Right ventricle myocardium superior (tissue), 1 donor: ENCODE results near the gene SLC27A2. TPM values are rescaled to one million over a fixed set of nuclear protein-coding genes. Genes with fewer than 3 reads are reported as not detected.
"Not testable (repeated sequence)": the region's sequence is repeated elsewhere in the genome, so short reads cannot be mapped to it uniquely, and the experiment has no call there.

ENCODE experiments used
- ATAC-seq: fragments of 200-7000 bp; cut with Tn5 transposase; one replicate; pipeline ENCODE4 v1.9.1; 2020; ENCODE audit warnings: mild to moderate bottlenecking; ENCODE audit not compliant: poor library complexity
- DNase-seq: peaks from one replicate; pipeline ENCODE4 v3.0.0-alpha.2; 2020
- intact Hi-C: fragments of 100-400 bp; cut with DNase I; formaldehyde crosslinking; loops from one replicate; pipeline ENCODE4 v1.11.2; 2022
- total RNA-seq: library from RNA; stranded (reverse); fragmentation: NEBNext Ultra II Directional; extraction: Animal tissue kit (Norgen Biotek cat#: 25700); gene quantifications from one replicate; pipeline ENCODE4 v1.2.1, GENCODE V29; 2021
- donor health status: DM: no; HTN: yes; CAD: no; lungs with severe emphysema.

The SLC27A2 gene
- total RNA-seq, 1 donor from 2014 or later: 0.24 TPM

DNA sequence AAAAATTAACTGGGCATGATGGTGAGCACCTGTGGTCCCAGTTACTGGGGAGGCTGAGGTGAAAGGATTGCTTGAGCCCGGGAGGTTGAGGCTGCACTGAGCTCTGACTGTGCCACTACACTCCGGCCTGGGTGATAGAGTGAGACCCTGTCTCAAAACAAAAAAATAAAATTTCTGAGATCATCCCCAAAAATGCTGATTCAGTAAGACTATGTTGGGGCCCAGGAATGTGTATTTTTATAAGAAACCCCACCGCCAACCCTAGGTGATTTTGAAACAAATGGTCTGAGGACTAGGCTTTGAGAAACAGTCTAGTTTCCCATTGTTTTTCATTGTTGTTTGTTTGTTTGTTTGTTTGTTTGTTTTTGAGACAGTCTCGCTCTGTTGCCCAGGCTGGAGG is 4.1 kb downstream of the SLC27A2 start:
- ATAC-seq (no peak), DNase-seq (no peak)
- intact Hi-C loops: no loop called here

DNA sequence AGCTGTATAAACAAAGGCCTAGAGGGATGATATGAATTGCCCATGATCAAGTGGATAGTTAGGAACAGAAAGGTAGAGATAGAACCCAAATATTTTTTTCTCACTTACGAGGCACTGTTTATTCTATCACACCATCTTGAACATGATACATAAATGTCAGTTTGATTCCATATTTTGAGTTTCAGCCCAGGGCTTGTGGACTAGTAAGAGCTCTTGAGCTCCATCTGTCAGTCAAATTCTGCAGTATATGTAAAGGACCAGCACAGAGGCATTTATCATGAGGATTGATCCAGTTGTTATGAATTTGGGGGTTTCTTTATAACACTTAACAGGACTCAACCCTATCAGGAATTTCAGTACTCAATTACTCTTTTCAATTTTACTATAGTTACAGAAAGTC is 4.8 kb downstream of the SLC27A2 start:
- DNase-seq (no peak), ATAC-seq (no peak)
- intact Hi-C loops: no loop called here

DNA sequence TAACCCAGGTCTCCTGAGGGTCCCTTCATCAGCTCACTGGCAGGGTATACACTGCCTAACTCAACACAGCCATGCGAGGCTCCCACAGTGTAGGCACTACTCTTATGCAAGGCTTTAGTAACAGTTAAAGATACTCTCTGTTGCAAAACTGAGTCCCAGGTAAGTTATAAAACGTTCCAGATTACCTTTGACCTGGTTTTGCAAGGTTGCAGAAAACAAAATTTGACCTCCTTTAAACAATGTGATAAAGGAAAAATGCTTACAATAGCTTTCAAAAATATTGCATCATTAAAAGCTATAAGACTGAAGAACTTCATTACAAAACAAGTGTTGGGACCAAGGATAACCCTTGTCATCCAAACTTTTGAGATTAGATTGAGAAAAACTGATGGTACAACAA is 5.5 kb downstream of the SLC27A2 start:
- no peak for DNase-seq
- no peak for ATAC-seq

DNA sequence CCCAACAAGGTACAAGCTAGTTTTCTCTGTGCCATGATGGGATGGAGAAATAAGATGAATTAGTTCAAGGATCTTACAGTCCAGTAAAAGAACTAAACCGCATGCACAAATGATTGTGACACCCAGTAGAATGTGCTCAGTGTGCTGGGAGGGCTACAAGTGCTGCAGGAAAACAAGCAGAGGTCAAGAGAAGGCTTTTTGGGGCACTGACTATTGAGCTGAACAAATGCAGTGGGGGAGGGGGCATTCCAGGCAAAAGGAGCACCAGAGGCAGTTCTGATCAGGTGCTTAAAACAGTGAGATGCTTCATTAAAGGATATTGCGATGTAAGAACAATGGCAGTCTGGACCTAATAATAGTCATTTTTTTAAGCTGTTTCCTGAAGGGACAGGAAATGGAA is 6.0 kb downstream of the SLC27A2 start:
- intact Hi-C loops: no loop called here
- DNase-seq: no peak
- no peak for ATAC-seq

More for the DNA sequence above, 5.5 kb downstream of the SLC27A2 start:
- intact Hi-C loops: no loop called here

DNA sequence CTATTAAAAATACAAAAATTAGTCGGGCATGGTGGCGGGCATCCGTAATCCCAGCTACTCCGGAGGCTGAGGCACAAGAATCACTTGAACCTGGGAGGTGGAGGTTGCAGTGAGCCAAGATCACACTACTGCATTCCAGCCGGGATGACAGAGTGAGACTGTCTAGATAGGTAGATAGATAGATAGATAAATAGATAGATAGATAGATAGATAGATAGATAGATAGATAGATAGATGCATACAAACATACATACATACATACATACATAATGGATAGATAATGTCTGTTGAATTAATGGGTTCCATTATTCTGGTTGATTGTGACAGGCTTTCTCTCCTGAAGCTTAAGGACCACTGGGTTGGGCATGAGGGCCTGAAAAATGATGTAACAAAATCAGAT is 6.8 kb downstream of the SLC27A2 start:
- ATAC-seq, intact Hi-C loops, DNase-seq: not testable (repeated sequence)

DNA sequence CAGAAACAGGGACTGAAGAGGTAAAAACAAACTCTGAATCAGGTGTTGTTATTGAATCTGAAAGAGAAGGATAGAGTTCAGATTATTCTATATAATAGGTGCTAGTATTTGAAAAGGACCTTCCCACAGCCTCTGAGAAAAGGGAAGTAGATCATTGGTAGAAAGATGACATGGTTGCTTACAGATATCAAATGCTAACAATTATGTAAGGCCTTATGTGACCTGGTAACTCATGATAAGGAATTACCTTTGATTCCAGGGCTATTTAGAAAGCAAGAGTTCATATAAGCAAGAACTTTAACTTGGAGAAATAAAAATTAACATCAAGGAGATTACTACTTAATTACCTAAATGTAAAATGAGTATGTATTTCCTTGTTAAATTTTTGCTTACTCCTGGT is 7.6 kb downstream of the SLC27A2 start:
- intact Hi-C loops: no loop called here
- DNase-seq (no peak), ATAC-seq (no peak)

DNA sequence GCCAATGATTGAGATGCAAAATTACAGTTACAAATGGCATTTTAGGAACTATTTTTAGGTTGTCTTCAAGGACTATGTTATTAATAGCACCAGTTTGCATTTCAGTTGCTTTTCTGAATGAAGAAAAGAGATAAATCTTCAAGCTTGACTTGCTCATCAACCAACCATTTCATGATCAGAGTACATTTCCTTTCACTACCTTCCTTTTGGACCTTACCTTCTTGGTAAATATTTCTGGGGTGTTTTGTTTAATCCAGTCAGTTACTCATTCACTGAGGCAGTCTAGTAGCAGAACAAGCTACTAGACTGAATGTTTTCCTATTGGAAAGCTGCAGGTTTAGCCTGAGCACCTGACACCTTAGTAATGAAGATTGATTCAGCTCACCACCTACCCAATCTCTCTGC is 8.2 kb downstream of the SLC27A2 start:
- DNase-seq: no peak
- ATAC-seq: no peak
- intact Hi-C loops: no loop called here

DNA sequence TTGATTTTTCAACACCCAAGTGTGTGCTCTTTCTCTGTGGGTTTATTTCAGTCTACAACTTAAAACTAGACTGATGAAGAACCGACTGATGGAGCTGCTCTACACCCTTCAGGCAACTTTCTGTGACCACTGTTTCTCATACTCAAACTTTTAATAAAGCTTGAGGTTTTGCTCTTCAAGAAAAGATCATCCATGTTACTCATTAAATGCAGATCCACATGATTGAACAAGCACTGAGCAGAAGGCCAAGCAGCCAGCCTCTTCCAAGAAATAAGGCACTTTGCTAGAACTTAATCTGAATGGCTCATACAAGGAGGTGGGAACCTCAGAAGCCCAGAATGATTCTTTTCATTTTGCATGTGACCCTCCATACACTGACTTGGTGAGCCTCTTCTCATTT is 8.7 kb downstream of the SLC27A2 start:
- no peak for ATAC-seq
- no peak for DNase-seq
- intact Hi-C loops: no loop called here

DNA sequence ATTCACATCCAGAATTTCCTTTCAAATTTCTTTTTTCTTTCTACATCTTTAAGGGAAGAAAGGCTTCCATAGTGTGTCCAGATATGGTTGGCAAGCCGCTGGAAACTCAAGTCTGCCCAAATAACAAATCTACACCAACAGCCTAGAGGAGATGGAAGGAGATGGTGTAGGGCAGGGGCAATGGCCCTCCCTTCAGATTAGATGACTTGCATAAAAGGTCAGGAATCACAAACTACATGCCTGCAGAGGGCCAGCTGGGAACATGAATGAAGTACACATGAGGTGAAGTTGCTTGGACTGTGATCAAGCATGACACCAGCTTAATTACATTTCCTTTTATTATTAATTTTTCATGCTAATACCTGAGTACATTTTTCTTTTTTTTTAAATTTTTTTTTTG is 10.2 kb downstream of the SLC27A2 start:
- DNase-seq (no peak), ATAC-seq (no peak)
- intact Hi-C loops: no loop called here

DNA sequence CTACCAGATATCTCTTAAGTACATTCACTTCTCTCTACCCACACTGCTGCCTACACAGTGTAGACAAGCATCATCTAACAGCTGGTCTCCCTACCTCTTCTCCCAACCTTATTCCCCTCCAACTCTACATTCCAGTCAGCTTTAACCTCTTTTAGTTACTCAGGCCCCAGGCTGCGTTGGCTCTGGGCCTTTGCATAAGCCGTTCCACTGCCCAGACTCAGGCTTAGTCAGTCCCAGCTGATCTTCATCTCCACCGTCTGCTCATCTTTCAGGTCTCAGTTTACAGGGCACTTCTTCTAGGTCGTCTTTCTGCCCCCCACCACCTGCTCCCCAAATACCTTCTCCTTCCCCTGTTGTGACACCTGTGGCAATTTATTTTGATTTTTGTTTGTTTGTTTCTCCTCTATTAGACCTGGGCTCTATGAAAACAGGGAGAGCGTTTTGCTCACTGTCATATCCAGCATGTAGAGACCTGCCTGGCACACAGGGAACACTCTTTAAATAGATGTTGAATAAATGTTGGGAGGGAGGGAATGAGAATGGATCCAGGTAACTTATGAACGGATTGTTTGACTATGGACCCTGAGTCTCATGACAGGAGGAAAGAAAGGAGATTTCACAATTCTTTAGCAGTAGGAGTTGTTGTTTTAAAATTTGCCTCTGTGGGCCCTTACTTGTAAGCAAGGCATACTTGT is 11.1 kb downstream of the SLC27A2 start:
- no peak for DNase-seq
- ATAC-seq: no peak
- intact Hi-C loops: no loop called here

DNA sequence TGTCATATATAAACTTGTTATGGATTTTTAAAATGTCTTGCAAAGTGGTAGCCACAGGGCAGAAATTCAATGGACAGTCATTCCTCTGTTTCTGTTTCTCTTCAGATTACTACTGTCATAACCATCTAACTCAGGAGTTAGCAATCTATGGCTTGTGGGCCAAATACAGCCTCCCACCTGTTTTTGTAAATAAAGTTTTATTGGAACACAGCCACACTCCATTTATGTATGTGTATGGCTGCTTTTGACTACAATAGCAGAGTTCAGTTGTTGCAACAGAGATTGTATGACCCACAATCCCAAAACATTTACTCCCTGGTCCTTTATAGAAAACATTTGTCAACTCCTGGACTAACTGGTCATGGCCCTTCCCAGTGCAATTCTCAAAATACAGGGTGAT is 20.0 kb downstream of the SLC27A2 start:
- no peak for ATAC-seq
- intact Hi-C loops: no loop called here

DNA sequence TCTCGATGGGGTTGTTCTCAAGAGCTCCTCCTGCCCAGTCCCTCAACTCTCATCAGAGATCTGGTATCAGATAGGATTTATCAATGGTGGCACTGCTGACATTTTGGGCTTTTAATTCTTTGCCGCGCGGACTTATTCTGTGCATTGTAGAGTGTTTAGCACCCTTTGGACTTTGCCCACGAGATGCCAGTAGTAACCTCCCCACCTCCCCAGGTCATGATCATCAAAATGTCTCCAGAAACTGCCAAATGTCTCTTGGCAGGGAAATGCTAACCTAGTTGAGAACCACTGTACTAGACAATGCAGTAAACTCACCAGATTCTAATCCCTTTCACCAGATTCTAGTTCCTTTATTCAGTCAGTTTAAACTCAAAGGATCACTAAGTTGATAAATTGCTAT is 24.0 kb downstream of the SLC27A2 start:
- no peak for ATAC-seq
- DNase-seq: no peak
- intact Hi-C loops: no loop called here

More for the DNA sequence above, 20.0 kb downstream of the SLC27A2 start:
- DNase-seq: no peak

DNA sequence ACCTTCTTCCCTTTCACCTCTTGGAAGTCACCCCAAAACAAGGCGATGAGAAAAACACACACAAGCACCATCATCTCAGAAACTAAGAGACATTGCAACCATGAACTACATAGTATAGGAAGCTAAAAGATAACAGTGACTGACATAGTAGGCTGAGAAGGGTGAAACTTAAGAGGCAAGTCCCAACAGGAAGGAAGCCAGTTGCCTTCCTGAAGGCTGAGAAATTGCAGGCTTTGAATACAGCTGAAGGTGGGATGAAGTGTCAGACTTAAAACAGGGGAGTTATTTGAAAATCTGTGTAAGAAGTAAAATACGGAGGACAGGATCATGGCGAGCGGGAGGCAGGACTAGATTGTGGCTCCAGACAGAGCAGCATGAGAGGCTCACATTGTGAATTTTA is 27.8 kb downstream of the SLC27A2 start:
- intact Hi-C loops: no loop called here
- ATAC-seq: no peak
- DNase-seq: no peak

DNA sequence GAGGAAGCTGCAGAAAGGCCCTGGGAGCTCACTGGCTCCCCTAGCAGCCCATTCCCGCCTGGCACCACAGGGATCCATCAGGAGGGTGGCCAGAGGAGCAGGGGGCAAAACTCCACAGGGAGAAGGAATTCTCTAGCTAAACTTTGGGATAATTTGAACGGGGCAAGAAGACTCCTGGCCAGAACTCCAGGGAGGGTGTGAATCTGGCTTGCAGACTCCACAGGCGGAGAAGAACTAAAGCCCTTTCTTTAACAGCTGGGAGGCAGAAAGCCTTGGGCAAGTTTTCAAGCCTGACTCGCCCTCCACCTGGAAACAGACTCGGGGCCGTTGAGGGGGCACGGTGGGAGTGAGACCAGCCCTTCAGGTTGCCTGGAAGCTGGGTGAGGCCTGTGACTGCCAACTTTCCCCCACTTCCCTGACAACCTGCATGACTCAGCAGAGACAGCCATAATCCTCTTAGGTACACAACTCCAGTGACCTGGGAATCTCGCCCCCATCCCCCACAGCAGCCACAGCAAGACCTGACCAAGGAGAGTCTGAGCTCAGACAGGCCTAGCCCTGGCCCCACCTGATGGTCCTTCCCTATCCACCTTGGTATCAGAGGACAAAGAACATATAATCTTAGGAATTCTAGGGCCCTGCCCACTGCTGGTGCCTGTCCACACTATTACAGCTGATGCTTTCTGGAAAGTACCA is 28.6 kb downstream of the SLC27A2 start:
- ATAC-seq: no peak
- DNase-seq: no peak
- intact Hi-C loops: no loop called here

DNA sequence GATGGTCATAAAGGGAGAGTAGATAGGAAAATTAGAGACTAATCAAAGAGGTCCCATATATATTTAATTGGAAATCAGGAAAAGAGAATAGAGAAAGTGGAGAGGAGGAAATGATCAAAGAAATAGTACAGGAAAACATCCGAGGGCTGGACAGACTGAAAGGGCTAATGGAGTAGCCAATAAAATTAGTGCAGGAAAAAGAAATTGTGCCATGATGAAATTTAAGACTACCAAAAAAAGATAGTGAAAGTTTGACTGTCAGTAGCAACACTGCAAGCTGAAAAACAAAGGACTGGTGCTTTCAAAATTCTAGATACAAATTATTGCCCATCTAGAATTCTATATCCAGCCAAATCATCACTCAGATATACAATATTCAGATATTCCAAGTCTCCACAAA is 36.3 kb downstream of the SLC27A2 start:
- no peak for ATAC-seq
- intact Hi-C loops: no loop called here
- DNase-seq: no peak

DNA sequence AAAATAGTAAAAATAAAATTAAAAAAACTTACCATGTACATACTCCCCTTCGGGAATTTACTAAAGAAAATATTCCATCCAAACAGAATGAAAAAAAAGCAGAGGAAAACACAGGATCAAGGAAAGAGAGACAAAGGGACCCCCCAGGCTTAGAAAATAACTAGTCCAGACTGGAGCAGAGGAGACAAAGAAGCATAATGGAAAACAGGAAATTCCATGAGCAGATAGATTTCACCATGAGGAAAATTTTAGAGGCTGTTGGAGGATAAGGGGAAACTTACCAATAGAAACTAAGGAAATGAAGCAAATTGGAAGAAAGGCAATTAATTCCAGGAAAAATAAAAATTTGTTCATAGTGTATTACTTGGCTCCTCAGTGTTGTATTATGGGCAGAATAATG is 36.7 kb downstream of the SLC27A2 start:
- DNase-seq (no peak), ATAC-seq (no peak)
- intact Hi-C loops: no loop called here

DNA sequence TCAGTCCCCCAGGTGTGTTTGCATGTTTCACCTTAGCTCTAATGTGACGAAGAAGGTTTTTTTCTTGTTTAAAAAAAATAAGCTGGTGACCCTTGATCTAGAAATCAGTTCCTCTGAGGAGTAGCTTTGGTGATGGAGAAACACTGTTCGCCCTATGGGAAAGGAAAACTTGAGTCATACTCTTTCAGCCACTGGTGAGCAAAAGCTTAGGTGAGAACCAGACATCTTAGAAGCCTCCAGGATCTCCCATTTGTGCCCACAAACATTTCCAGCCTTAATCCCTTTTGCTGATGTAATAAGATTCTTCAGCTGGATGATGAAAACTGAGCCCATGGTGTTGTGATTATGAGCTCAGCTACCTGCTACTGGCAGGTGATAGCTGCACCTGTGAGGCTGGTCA is 37.8 kb downstream of the SLC27A2 start:
- DNase-seq: no peak
- ATAC-seq: no peak
- intact Hi-C loops: no loop called here

DNA sequence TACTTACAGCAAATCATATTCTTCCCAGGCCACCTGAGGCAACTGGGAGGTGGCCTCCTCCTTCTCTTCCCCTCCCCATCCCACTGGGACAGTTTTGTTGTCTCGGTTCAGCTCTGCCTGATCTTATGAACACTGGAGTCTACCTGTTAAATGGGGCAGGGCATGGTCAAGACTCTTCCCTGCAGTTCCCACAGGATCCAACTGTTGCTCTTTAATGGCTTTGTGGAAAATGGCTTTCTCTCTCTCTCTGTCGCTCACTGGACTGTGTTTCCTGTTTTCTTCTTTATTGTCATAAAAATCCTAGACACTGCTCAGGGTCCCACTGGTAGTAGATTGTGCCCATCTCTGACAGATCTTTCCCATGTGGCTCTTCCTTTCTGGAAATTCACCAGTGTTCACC is 40.2 kb downstream of the SLC27A2 start:
- intact Hi-C loops: no loop called here
- DNase-seq: no peak
- no peak for ATAC-seq

DNA sequence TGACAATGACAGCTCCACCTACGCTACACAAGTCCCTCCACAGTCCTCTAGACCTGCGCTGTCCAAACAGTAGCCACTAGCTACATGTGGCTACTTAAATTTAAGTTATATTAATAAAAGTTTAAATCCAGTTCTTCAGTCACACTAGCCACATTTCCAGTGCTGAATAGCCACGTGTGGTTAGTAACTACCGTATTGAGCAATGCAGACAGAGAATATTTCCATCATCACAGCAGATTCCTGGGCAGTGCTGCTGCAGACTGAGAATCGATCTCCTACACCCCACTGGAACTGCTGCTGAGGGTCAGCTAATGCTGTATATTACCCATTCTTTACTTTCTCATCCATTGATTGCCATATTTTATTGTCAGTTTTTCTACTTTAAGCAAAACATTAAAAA is 42.6 kb downstream of the SLC27A2 start:
- DNase-seq (no peak), ATAC-seq (no peak)
- intact Hi-C loops: no loop called here

DNA sequence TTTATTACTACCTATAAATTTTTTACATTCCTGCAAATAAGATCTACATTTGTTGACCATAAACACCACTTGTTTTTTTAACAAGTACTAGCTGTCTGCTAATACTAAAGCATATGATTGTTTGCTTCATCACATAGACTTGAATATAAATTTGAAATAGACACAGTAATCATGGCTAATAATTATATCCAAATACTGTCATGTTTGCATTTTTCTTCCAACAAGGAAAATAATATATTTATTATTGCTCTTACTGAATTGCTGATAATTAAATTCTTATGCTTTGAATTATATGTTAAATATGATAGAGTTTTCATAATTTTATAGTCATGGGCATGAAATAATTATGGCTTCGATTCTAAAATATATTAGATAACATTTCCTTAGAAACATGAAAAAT is 43.1 kb downstream of the SLC27A2 start:
- DNase-seq (no peak), ATAC-seq (no peak)
- intact Hi-C loops: no loop called here

DNA sequence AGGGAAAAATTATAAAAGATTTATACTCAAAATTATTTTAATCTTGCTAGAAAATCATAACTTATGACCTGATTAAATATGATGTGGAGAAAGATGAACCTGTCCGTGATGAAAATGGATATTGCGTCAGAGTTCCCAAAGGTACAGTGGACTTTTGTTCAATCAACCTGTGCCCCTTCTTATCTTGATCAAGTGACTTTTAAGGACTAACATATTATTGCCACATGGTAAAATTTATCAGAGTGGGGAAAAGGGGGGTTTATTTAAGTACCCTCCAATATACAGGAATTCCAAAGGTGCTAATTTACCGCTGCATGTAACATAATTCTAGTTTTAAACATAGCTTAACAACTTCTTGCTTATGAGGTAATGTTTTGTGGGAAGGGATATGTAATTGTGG is 43.9 kb downstream of the SLC27A2 start:
- ATAC-seq (no peak), DNase-seq (no peak)
- intact Hi-C loops: no loop called here
